ENCODE measurements around the gene DCC. TPM values are rescaled to one million over a fixed set of nuclear protein-coding genes. Genes with fewer than 3 reads are reported as not detected.

DCC gene
- total RNA-seq, 1 experiment from 2014 or later: not detected

DNA sequence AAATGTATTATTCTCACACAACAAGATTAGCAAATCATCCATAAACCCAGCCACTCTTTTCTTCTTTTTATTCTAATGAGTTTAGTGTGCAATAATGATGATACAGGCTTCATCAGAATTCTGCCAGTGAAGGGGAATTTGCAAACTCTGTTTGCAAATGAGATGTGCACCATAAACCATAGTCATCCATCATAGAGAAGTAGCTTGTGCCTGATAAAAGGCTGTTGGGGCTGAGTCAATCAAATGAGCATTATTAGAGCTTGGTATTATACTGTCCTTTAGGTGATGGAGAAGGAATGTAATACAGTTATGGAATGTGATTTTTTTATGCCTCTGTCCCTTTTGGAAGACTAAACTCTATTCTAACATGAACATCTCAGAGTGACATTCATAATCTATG is 101.8 kb downstream of the DCC start:
- Histone ChIP-seq H3K4me3 (no peak overlapping the region), H3K4me2 (no peak overlapping the region), H3K9me2 (ENCODE audit: insufficient read depth) (no peaks in the 10 kb centered on the region), H3K9me3 (ENCODE audit: insufficient read depth, low read depth) (no peaks in the 10 kb centered on the region), H4K20me1 (ENCODE audit: insufficient read depth) (no peaks in the 10 kb centered on the region; the same call in 1 of the 2 replicates), H3K27ac (no peak overlapping the region), H3K4me1 (replicated peaks; ENCODE audit: insufficient read depth) (no peaks in the 10 kb centered on the region), H3K36me3 (ENCODE audit: low read depth) (no peaks in the 10 kb centered on the region), H2AFZ (no peak overlapping the region), H3F3A (ENCODE audit: insufficient read depth, low read depth) (no peaks in the 10 kb centered on the region), H3K79me2 (ENCODE audit: low read depth) (no peaks in the 10 kb centered on the region), H3K27me3 (ENCODE audit: insufficient read depth, low read depth) (no peaks in the 10 kb centered on the region)
- intact Hi-C loops (cut with micrococcal nuclease; ENCODE audit: unreplicated experiment): no loop called here
- BruUV-seq (replicated peaks): no TSS peak
- no peak for DNase-seq
- ChIA-PET POLR2A (ENCODE audit: unreplicated experiment) (no interaction called here), CTCF (no interaction called here)
- TF ChIP-seq EZH2 (IDR thresholded peaks at IDR 0.05; ENCODE audit: low read depth): no peak
- TF ChIP-seq, protein P1, sequence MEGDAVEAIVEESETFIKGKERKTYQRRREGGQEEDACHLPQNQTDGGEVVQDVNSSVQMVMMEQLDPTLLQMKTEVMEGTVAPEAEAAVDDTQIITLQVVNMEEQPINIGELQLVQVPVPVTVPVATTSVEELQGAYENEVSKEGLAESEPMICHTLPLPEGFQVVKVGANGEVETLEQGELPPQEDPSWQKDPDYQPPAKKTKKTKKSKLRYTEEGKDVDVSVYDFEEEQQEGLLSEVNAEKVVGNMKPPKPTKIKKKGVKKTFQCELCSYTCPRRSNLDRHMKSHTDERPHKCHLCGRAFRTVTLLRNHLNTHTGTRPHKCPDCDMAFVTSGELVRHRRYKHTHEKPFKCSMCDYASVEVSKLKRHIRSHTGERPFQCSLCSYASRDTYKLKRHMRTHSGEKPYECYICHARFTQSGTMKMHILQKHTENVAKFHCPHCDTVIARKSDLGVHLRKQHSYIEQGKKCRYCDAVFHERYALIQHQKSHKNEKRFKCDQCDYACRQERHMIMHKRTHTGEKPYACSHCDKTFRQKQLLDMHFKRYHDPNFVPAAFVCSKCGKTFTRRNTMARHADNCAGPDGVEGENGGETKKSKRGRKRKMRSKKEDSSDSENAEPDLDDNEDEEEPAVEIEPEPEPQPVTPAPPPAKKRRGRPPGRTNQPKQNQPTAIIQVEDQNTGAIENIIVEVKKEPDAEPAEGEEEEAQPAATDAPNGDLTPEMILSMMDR (conservative IDR thresholded peaks at IDR 0.05): no peak

DNA sequence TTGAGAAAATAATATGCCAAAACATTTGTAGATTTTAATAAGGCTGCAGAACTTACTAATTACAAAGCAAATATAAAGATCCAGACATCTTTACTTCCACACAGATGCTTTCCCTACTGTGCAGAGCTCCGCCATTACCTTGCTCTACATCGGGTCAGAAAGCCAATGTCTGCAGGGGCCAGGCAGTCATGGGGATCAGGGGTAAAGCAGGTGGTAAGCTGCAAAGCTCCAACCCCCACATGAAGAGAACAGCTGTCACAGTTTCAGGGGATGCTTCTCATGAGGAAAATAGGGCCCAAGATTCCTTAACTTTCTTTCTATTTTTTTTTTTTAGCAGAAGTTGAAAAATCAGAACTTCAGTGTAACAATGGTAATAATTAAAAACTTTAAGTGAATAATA is 102.7 kb downstream of the DCC start:
- H3K4me1 ChIP-seq (replicated peaks; ENCODE audit: insufficient read depth): no peaks in the 10 kb centered on the region

DNA sequence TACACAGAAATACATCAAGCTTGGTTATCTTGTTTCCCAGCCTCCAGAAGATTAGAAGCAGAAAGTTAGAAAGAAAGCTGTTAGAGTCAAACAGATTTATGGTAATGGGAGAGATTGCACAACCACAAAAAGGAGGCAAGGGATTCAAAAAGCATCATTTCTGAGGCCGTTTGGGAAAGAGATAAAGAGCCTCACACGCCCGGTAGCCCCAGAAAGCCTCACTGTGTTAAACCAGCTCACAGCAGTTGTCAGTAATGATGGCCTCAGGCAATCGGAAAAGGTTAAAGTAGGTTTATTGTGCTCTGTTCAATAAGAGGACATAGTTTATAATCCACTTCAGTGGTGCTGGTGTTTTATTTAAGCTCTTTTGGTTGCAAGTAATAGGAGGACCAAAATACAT is 111.3 kb downstream of the DCC start:
- ChIA-PET POLR2A (ENCODE audit: unreplicated experiment) (no interaction called here), CTCF (no interaction called here)
- H3K27ac ChIP-seq: no peak overlapping the region
- no peak overlapping the region for H2AFZ ChIP-seq
- H3K9me3 ChIP-seq (ENCODE audit: insufficient read depth, low read depth): no peaks in the 10 kb centered on the region
- H3K36me3 ChIP-seq (ENCODE audit: low read depth): no peaks in the 10 kb centered on the region
- no peaks in the 10 kb centered on the region for H3K9me2 ChIP-seq (ENCODE audit: insufficient read depth)
- intact Hi-C loops (cut with micrococcal nuclease; ENCODE audit: unreplicated experiment): no loop called here
- H3K27me3 ChIP-seq (ENCODE audit: insufficient read depth, low read depth): no peaks in the 10 kb centered on the region
- H3F3A ChIP-seq (ENCODE audit: insufficient read depth, low read depth): no peaks in the 10 kb centered on the region
- DNase-seq: no peak
- no TSS peak for BruUV-seq (replicated peaks)
- H3K4me2 ChIP-seq: no peak overlapping the region
- H4K20me1 ChIP-seq (ENCODE audit: insufficient read depth): no peaks in the 10 kb centered on the region
- TF ChIP-seq, protein P1 (conservative IDR thresholded peaks at IDR 0.05): no peak
- no peak for TF ChIP-seq EZH2 (IDR thresholded peaks at IDR 0.05; ENCODE audit: low read depth)
- H3K79me2 ChIP-seq (ENCODE audit: low read depth): no peaks in the 10 kb centered on the region
- H3K4me1 ChIP-seq (replicated peaks; ENCODE audit: insufficient read depth): no peaks in the 10 kb centered on the region
- H3K4me3 ChIP-seq: no peak overlapping the region

More for the DNA sequence above, 102.7 kb downstream of the DCC start:
- Histone ChIP-seq H3K9me2 (ENCODE audit: insufficient read depth) (no peaks in the 10 kb centered on the region), H3K4me3 (no peak overlapping the region), H3F3A (ENCODE audit: insufficient read depth, low read depth) (no peaks in the 10 kb centered on the region), H3K9me3 (ENCODE audit: insufficient read depth, low read depth) (no peaks in the 10 kb centered on the region), H3K27ac (no peak overlapping the region), H3K36me3 (ENCODE audit: low read depth) (no peaks in the 10 kb centered on the region), H3K4me2 (no peak overlapping the region), H3K79me2 (ENCODE audit: low read depth) (no peaks in the 10 kb centered on the region), H2AFZ (no peak overlapping the region), H4K20me1 (ENCODE audit: insufficient read depth) (no peaks in the 10 kb centered on the region; the same call in 1 of the 2 replicates), H3K27me3 (ENCODE audit: insufficient read depth, low read depth) (no peaks in the 10 kb centered on the region)
- BruUV-seq (replicated peaks): no TSS peak
- CTCF ChIA-PET: no interaction called here
- intact Hi-C loops (cut with micrococcal nuclease; ENCODE audit: unreplicated experiment): no loop called here
- TF ChIP-seq, protein P1 (conservative IDR thresholded peaks at IDR 0.05): no peak
- TF ChIP-seq EZH2 (IDR thresholded peaks at IDR 0.05; ENCODE audit: low read depth): no peak
- POLR2A ChIA-PET (ENCODE audit: unreplicated experiment): no interaction called here
- no peak for DNase-seq

Measured in PC-9 (cell line).